Astrocyte of the spinal cord (primary cell): ENCODE results near the gene SERPINB6.
"Not testable (repeated sequence)": the region's sequence is repeated elsewhere in the genome, so short reads cannot be mapped to it uniquely, and the experiment has no call there.

ENCODE experiments used
- DNase-seq: peaks from one replicate; pipeline ENCODE4 v3.0.0; 2011; ENCODE audit warnings: low read depth, low spot score
- H3K4me3 ChIP-seq: 2 replicates; pipeline ENCODE4 v1.5.1; 2011; ENCODE audit warnings: low read depth, mild to moderate bottlenecking, low read length, moderate library complexity
- CTCF ChIP-seq: IDR thresholded peaks from 2 replicates; pipeline ENCODE4 v1.5.1; 2012; ENCODE audit warnings: low read depth, mild to moderate bottlenecking, low read length, inconsistent platforms
- in situ Hi-C: cut with HindIII; loops from 2 replicates; pipeline ENCODE4 v1.10.0; 2017; ENCODE audit warnings: low sequenced_read_pairs

SERPINB6 gene

GRCh38 chr6:3007571-3007970 is 36.2 kb upstream of the SERPINB6 start:
- in situ Hi-C loops: no loop called here

GRCh38 chr6:3006476-3006875 is 35.1 kb upstream of the SERPINB6 start:
- in situ Hi-C loops: no loop called here
- H3K4me3 ChIP-seq: no peak overlapping the region
- TF ChIP-seq CTCF: no peak

More at GRCh38 chr6:3007571-3007970, 36.2 kb upstream of the SERPINB6 start:
- H3K4me3 ChIP-seq: no peak overlapping the region
- DNase-seq: no peak
- no peak for TF ChIP-seq CTCF

GRCh38 chr6:3005874-3006273 is 34.5 kb upstream of the SERPINB6 start:
- no peak for DNase-seq
- H3K4me3 ChIP-seq: no peak overlapping the region
- in situ Hi-C loops: no loop called here
- TF ChIP-seq CTCF: no peak

More at GRCh38 chr6:3006476-3006875, 35.1 kb upstream of the SERPINB6 start:
- DNase-seq: no peak

GRCh38 chr6:3005077-3005476 is 33.7 kb upstream of the SERPINB6 start:
- DNase-seq: no peak
- H3K4me3 ChIP-seq: no peak overlapping the region
- TF ChIP-seq CTCF: no peak
- in situ Hi-C loops: no loop called here

- in situ Hi-C loops, DNase-seq, H3K4me3 ChIP-seq: not testable (repeated sequence)
Observed at GRCh38 chr6:3003226-3003625, 31.9 kb upstream of the SERPINB6 start.

GRCh38 chr6:3001773-3002293 is 30.5 kb upstream of the SERPINB6 start:
- peak; percentile 52 for TF ChIP-seq CTCF
- H3K4me3 ChIP-seq: no peak overlapping the region
- DNase-seq: peak; percentile 63
- in situ Hi-C loops: no loop called here

- no peak overlapping the region for H3K4me3 ChIP-seq
- in situ Hi-C loops: no loop called here
- TF ChIP-seq CTCF: no peak
- DNase-seq: no peak
Observed at GRCh38 chr6:3001146-3001772, 29.9 kb upstream of the SERPINB6 start.
